NCI-H748 (cell line): ENCODE data around the gene ATXN7L1.
"Not testable (repeated sequence)": the region's sequence is repeated elsewhere in the genome, so short reads cannot be mapped to it uniquely, and the experiment has no call there.

Source experiments
- DNase-seq: peaks from one replicate; lab custom pipeline; 2025; ENCODE audit not compliant: unreplicated experiment; lab: John Stamatoyannopoulos, UW

ATXN7L1 gene

DNA sequence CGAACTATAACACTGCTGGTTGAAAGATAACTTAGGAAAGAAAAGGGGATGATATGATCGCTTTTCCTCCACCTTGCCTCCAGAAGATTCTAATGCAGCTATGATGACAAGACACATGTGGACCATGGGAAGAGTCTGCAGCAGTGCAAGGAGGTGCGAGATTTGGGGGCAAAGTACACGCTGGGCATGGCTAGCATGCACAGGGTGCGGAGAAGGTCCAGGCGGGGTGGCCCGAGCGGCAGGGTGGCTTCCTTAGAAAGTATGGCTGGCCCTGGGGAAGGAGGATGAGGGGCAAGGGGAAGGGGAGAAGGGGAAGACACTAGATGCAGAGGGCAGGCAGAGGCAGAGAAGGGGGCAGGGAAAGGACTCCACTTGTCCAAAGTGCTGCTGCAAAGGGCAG, 15.6 kb downstream of the ATXN7L1 start:
- no peak for DNase-seq

DNA sequence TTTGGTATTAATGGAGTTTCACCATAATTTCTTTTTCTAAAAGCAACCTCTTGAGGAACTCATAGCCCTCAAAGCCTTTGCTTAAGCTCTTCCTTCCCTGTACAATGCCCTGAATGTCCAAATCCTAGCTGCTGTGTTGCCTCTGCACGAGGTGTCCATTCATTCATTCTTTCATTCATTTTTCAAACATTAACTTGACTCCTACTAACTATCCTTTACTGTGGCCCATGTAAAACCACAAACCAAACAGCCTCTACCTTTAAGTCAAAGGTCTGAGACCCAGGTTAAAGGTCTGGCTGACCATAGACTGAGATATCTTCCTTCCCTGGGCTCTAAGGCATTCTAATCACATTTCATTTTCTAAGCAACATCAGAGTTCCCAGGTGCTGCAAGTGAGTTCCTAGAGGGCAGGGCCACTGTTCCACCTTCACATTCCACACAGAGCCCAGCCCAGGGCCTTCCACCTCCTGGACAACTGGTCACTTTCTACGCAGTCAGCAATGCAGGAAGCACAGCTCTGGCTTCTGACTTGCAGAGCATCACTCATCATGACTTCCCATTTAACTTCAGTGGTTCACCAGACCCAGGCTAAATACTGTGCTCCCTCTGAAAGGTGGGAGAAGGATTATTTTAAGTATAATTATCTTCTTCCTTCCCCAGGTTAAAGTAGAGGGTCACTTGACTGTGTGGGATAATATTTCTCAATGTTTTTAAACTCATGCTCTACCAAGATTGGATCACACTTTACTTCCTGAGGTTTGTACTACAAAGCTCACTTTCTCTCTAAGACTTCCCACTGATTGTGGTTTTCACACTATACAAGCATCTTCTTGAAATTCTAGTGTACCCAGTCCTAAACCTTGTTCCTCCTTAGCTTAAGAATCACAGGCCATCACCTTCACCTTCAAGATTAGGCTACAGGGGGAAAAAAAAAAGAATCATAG, 19.1 kb downstream of the ATXN7L1 start:
- no peak for DNase-seq

DNA sequence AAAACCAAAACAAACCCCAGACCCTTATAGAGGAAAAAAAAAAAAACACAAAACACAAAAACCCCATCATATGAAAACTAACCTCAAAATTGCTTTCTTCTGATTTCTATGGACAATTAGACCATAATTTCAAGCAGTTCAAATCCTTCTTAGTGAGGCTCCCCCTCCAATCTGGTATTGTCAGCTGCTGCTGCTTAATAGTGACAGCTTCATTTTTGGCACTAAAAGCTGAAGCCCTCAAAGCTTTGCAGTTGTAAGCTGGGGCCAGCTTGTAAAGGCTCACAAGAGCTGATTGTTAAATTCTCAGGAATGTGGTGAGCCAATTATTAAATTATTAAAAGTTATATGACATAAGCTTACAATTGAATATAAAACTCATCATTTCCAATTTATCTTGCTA, 21.9 kb downstream of the ATXN7L1 start:
- DNase-seq: no peak

DNA sequence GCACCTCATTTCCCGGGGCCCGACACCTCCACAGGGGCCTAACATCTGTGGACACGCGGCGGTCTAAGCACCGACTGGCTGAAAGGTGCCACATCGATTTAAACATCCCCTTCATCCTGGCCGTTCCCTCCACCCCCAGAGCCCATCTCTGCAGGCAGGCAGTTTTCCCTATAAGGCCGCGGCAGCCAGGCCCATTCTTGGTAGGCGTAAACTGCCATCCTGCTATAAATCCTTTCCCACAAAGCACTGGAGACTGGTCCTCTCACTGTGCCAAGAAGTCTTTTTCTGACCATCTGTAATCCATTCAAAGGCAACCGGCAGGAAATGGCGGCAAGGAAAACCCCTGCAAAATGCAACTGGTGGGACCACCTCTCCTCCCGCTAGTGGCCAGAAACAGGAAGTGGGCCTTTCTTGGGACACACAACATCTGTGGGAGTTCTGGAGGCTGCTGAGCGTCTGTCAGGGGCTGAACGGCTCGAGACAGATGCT, 22.4 kb downstream of the ATXN7L1 start:
- no peak for DNase-seq

DNA sequence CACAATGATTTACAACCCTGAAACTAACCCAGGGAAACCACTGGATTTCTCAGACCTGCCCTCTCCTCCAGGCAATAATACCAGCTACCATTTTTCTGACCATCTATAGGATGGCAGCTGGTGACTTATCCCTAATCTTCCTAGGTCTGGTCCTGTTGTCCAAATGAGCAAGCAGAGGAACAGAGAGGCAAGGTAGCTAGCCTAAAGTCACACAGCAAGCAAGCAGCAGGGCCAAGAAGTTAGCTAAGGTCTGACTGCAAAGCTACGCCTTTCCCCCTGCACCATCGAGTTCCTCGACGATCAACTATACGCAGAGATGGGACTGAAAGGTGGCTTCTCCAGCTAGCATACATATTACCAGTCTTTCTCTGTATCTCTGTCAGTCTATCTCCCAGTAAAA, 25.3 kb downstream of the ATXN7L1 start:
- no peak for DNase-seq

DNA sequence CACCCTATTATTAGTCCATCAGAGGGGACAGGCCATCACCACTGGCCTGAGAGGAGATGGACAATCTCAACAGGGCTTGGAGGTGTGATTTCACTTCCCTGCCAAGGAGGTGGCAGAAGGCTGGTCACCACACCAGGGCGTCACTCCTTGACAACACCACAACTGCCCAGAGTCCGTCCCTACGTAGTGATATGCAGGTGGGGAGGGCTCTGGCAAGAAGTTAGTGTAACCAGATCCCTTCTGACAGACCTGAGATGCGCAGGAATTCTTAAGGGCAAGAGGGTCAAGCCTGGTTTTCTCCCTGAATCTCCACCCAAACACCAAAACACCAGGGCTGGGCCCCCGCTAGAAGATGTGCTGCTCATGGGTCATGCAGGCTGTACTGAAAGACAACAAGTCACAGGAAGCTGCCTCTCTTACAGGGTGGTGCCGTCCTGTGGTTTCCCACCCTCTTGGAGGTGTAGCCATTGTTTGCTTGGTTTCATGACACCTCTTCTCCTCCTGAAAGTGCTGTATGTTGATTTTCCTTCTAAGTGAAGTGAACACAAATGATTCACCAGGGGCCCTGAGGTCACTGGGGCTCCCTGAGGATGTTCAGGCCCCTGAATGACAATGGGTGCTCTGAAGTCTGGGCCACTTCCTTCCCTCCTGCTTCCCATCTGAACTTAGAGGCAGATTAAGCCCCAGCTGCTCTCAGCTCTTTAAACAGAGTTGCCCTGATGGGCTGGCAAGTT, 27.1 kb downstream of the ATXN7L1 start:
- DNase-seq: no peak

DNA sequence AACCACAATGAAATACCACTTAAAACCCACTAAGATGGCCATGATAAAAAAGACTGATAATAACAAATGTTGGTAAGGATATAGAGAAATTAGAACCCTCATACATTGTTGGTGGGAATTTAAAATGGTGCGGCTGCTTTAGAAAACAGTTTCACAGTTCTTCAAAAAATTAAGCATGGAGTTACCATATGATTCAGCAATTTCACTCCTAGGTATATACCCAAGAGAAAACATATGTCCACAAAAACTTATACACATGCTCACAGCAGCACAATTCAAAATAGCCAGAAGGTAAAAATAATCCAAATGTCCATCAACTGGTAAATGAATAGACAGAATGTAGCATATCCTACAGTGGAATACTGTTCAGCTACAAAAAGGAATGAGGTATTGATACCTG, 30.0 kb downstream of the ATXN7L1 start:
- DNase-seq: no peak

DNA sequence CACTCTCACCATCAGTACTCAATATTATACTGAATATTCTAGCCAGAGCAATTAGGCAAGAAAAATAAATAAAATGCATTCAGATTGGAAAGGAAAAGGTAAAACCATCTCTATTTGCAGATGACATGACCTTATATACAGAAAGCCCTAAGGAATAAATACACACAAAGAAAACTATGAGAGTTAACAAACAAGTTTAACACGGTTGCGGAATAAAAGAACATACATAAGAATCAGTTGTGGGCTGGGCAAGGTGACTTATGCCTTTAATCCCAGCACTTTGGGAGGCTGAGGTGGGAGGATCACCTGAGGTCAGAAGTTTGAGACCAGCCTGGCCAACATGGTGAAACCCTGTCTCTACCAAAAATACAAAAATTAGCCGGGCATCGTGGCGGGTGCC, 31.7 kb downstream of the ATXN7L1 start:
- not testable (repeated sequence) for DNase-seq

DNA sequence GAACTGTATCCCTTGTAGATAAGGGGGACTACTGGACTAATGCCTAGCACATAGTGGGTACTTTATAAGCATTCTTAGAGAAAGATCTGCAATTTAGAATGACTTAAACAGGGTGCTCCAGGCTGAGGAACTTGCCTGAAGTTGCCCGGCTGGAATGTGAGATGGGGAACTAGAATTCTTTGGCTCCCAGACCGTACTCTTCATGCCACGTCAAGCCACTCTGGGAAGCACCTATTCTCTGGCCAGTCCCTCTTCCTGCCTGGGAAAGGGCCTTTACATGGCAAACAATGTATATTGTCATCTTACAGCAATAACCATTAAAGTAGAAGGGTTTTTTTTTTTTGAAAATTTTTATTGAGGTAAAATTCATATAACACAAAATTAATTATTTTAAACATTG, 34.5 kb downstream of the ATXN7L1 start:
- no peak for DNase-seq

DNA sequence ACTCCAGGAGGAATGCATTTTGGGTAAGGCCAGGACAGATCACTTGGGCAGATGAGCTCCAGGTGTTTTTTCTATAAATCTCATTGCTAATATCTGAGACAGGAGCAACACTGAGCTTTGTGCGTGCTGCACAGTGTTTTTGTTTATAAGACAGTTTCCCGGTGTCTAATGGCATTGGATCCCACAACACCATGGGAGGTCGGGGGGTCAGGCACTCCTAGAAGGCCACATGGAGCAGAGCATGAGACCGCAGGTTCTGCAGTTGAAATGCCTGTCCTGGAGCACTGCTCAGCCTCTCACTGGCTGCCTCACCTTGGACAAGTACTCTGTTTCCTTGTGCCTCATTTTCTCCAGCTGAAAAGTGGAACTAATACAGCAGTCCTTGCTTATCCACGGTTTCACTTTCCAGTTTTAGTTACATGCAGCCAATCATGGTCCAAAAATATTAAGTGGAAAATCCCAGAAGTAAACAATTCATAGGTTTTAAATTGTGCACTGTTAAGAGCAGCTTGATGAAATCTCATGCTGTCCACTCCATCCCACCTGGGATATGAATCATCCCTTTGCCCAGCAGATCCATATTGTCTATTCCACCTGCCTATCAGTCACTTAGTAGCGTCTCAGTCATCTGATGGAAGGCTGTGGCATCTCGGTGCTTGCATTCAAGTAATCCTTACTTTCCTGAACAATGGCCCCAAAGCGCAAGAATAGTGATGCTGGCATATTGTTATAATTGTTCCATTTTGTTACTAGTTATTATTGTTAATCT, 35.2 kb downstream of the ATXN7L1 start:
- no peak for DNase-seq

DNA sequence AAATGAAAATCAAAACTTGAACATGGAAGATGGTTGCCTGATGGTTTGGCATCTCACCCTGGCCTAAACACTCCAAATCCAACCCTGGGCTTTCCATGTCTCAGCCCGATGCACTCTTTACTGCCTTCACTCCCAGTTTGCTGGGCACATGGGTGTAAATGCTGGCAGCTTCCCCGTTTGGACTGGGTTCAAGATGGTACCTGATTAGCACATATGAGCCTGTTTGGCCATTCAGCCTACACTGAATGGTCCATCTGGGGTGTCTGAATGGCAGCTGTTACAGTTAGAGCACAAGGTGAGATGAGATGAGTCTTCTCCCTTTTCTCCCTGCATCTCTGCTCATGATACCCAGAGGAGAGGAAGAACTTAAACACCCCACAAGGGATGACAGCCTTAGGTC, 37.1 kb downstream of the ATXN7L1 start:
- no peak for DNase-seq

DNA sequence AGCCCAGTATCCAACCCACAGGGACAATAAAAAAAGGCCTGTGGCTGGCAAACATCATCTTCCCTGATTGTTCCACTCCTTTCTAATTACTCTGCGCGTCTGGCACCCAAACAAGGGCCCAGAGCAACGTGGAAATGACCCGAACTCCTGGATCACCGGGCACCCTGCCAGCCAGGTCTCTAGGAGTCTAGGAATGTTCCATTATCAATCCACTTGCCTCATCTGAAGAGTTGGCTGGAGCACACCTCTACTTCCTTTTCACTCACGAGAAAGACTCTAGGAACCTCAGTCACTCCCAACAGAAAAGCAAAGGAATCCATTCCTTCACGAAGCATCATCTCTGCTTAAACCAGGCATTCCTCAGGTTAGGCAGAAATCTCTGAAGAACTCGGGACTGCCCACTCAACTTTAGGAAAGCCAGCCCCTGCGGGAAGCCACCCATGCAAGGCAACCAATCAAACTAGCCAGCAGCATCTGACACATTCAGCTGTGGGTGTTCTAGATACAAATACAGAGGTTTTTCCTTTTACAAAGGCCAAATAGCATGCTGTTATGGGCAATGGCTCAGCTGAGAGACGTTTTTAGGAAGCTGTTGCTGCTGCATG, 37.7 kb downstream of the ATXN7L1 start:
- peak; percentile 63 for DNase-seq

DNA sequence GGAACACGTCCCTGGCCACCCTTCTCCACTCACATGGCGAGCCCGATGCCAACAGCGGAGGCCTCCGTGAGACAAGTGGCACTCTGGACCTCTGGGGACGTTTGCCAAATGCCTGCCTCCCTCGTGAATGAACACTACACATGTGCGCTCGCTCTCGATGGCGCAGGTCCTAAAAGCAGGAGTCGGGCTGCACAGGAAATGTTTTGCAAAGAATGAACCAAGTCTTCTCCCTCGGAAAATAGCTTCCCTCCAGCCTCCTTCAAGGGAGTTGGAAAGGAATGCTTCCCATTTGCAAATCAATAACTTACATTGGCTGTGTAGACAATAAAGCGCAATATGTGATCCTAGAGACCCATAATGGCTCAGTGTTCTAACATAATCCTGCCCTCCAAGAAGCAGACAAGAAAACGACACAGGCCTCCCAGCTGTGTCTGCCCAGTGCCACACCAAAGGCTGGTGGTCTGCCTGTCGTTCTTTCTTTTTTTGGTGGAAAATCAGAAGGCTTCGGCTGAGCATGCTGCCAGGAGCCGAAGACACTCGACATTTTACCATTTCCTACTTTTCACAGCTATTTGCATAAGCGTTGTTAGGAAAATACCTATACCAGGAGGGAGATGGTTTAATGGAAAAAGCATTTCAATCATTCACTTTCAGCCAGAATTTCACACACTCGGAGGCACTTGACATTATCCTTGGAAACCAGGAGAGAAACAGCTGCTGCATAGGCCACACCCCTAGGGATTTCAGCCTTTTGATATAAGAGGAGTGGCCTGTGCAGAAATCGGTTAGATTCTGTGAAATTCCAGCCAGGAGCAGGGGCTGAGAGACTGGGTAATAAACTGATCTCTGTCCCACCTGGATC, 38.4 kb downstream of the ATXN7L1 start:
- DNase-seq: no peak

DNA sequence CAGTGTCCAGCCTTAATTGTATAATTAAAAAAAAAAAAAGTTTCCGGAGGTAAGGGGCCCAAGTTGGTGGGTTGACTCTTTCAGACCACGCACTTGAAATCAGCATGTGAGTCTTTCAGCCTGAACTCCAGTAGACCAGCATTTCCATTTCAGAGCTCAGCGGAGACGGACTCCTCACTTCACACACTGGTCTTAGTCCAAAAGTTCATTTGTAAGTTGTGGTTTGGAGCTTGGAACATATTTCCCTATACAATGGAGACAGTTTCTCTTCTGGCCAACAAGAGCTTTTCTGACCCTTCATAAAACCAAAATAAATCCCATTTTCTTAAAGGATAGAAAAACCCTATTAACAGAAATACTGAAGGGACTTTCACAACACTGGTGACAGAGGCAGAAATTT, 41.0 kb downstream of the ATXN7L1 start:
- DNase-seq: no peak

DNA sequence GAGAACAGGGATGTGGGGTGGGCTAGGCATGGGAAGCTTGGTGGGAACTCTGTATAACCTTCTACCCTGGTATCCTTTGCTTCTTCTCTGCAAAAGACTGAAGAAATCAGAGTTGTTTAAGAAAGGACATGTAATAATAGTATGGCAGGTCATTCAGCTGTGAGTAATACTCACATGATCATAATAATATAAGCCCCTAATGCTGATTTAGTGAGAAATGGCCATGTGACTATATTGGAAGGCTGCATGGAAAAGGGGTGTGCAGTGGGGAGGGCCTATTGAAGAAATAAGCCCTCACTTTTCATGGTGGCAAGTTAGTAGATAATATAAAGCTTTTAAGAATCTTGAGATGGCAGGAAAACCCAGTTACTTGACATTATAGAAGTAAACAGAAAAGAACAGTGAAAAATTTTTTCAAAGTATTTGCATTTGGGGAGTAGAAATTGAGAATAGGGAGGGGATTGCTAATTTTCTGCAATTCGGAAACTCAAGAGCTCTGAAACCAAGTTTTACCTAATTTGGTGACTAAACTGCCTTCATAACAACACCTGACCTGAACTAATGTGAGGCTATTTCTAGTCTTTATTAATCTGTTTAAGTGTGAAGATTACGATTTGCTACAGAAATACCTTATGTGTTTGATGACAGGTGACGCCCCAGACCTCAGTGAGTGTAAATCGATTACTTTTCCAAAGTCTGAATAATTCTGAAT, 44.4 kb downstream of the ATXN7L1 start:
- no peak for DNase-seq

DNA sequence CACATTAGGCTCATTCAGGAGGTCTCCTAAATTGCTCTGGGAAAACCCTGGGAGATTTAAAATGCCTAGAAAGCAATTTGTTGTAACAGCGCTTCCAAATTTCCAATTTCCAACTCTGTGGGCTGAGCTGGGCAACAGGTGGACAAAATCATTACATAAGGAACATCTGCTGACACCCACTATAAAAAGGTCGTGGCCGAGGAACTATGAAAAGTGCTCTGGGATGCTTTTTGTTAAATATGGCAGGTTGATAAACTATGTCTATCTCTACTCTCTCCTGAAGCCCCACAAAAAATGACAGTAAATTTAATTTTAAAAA, 45.1 kb downstream of the ATXN7L1 start:
- no peak for DNase-seq

DNA sequence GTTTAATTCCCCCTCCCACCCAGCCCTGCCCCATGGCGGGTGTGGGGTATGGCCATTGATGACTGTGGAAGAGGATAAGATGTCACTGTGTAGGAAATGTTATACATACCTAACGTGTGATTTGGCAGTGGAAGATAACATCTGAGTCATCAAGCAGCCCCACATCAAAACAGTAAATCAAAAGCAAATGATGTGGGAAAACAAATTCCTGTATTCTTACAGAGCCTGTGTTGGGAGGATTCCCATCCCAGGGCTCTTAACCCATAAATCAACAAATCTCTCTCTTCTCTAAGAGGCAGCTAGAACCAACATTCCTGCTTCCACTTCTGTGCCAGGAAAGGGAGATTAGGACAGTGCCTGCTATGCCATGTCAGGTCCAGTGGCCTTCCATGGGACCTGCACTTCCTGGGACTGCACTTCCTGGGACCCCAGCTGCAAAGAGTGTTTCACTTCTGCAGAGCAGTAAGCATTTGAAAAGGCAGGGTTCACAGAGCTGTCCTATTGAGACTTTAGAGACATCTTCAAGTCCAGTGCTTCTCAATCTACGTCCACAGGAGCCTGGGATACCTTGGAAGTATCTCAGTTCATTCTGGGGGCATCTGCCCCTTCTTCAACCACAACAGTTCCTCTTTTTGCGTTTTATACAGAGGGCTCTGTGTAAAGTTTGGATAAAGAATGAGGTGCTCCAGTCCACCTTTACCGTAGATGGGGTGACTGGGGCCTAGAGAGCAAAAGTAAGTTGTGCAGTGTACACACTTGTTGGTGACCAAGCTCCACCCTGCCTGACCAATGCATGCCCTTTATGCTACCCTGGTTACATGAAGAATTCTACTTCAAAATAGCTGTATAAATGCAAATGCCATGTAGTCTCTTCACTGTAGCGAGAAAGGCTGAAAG, 45.7 kb downstream of the ATXN7L1 start:
- DNase-seq: no peak

DNA sequence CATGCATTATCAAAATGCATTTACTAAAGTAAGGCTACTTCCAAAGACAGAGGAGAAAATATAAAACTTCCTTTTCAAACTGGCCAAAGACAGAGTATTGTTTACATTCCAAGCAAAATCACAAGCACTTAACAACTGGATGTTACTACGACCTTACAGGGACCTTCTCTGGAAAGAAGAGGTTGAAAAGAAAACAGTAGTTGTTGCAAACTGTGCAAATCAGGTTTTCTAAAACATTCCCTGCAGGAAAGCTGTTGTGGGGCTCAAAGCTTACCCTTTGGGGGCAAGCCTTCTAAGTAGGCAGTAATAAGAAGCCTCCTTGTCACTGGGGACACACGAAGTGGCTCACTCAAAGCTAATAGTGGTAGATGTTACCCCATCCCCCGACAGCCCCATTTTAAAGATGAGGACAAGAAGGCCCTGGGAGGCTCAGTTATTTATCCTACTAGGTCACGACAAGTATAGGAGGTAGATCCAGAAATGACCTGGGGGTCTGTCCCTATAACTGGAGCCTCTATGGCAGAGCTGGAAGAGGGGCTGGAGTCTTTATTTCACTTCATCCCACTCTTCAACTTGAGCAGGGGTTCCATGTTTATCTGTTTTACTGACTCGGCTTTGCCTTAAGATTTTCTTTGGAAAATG, 46.6 kb downstream of the ATXN7L1 start:
- no peak for DNase-seq
